Skin of body (tissue), 2 donors: ENCODE results near the gene DLGAP4. TPM values are rescaled to one million over a fixed set of nuclear protein-coding genes. Genes with fewer than 3 reads are reported as not detected.

Experiments used
- DNase-seq: peaks from one replicate; lab custom pipeline; 2025; lab: John Stamatoyannopoulos, UW
- total RNA-seq: library from RNA; depleted of rRNA; stranded (reverse); fragments of >200 nt; gene quantifications from one replicate; pipeline ENCODE4 v1.2.3, GENCODE V29; 2014

The DLGAP4 gene
- total RNA-seq, 1 donor from 2014 or later: 22.3 TPM

DNA sequence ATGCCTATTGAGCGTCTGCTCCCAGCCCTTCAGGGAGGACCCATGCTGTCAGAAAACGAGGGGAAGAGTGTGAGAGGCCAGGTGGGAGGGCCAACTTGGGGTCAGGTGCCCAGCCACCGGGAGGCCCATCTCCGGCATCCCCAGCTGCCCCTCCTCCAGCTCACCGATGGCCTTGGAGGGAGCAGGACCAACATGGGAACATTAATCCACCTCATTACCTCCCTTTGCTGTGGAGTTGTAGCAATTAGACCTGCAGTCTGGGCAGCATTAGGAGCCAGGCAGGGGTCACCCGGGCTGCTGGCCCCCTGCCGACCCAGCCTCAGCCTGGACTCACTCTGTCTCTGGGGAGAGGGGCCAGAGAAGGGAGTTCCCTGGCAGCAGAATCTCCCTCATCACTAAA, 25.1 kb downstream of the DLGAP4 start:
- no peak for DNase-seq

DNA sequence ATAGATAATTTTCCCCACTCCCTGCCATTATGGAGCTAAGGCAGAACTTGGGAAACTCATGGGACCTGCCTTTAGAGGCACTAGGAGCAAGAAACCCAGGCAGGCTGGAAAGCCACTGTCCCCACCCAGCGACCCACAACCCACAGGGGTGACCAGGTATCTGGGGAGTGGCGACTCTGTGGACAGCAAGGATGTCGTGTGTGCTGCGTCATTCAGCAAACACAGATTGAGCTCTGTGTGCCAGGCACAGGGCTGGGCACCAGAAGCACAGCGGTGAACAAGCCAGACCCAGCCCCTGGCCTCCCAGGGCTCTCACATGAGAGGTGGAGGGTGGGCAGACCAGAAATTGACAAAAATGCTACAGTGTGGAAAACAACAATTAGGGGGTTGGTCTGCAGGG, 27.7 kb downstream of the DLGAP4 start:
- DNase-seq: no peak

DNA sequence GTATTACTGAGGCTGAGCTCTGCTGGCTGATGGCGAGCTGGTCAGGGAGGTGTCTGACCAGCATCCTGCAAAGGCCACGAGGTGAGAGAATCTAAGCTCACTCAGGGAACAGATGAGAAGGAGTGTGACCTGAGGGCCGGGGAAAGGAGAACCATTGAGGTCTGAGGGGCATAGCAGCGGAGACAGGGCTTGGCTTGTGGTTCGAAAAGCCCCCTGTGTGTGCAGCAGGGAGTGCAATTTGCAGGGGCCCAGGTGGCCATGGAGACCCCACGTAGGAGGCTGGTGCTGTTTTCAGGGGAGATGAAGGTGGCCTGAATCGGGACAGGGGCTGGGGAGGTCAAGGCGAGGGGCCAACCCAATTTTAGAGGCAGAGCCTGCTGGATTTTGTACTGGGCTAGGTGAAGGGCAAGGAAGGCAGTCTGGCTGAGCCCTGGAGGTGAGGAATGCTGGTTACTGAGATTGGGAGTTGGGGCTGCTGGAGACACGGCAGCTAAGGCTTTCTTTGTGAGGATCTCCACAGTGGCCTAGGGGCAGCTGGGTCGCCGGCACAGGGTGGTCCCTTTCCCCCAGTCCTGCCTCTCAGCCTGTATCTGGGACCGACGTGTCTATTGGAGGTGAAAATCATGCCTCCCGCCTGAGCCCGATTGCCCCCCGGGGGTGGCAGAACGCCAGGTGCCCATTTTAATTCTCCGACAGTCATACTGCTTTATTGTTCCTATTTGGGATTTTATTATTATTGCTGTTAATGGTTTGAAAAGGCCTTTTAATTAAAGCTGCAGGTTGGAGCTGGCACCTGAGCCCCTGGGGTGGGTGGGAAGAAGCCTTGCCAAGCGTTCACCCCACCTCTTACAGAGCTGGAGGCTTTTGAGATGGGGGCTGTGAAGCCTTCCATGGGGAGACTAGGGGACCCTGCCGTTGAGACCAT, 28.4 kb downstream of the DLGAP4 start:
- no peak for DNase-seq

DNA sequence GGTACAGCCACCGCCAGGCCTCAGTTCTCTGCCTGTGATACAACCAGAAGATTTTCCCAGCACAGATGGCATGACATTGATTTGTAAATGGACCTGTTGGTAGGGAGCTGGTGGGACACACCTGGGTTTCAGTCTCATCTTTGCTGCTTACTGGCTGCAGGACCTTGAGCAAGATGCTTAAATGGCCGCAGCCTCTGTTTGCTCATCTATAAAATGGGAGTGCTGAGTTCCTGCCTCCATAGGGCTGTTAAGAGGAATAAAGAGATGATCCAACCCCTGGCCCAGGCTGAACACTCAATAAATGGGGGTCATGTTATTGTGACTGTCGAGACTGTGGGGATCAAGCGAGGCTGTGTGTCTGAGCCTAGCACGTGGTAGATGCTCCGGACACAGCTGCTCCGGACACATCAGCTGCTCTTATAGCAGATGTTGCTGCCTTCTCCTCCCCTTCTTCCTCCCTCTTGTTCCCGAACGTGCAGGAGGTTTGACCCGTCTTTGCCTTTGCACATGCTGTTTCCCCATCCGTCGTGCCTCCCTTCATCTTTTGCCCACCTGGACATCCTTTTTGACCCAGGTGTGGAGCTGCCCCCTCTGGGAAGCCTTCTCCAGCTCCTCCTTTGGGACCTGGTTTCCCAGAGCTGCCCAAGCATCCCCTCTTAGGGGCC, 29.2 kb downstream of the DLGAP4 start:
- no peak for DNase-seq

DNA sequence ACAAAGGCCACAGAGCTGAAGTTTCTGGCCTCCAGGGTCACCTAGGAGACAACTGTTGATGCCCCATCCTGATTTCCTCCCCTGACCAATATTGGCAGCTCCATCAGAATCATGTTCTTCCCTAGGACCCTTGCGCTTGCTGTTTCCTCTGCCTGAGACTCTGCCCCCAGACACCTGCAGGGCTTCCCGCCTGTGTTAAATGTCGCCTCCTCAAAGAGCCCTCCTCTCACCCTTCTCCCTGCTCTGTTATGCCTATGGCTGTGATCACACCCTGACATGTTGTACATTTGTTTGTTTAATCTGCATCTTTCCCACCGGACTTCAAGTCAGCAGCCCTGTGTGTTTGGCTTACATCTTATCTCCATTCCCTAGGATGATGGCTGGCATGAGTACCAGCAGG, 30.1 kb downstream of the DLGAP4 start:
- DNase-seq: no peak

DNA sequence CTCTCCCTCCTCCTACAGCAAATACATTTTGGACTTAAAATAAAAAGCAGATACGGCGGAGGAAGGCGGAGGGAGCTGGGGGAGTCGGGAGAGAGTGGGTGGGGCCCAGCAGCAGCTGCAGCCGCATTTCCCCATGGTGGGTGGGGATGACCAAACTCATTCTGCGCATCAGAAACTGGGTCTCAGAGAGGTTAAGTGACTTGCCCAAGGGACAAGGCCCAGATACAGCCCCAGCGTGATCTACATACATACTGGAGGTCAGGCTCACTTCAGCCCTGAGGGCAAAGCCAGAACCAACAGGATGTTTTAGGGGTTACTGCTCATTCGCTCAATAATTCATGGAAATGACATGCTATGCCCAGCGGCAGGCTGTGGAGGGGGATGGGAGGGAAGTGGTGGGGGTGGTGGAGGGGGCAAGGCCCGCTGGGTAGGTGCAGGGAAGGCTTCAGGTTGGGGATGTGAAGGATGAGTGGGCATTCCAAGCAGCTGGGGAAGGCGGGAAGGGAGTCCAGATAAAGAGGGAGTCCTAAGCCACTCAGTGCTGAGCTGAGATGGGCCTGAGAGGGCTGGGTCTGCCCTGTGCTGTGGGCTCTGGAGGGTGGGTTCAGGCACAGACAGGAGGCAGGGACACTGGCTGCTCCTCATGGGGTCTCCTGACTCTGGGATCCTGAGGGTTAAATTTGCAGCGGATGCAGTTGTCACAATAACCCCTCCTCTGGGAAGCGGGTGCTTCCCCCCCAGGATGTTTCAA, 31.0 kb downstream of the DLGAP4 start:
- DNase-seq: no peak

DNA sequence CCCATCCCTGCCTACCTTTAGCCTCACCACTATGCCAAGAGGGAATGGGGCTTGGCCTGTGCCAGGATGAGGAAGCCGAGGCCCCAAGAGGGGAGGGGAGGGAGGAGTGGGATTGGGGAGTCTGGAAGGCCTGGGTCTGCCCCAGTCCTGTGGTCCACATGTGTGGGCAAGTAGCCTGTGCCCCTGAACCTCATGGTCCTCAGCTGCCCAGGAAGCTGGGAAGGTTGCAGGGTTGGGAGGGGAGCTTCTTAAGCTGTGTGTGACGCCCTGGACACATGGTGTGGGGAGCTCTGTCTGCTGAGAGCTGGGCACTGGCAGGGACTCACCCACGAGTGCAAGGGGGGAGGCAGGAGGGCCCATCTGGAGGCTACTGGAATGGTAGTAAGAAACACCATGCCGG, 31.7 kb downstream of the DLGAP4 start:
- DNase-seq: no peak

DNA sequence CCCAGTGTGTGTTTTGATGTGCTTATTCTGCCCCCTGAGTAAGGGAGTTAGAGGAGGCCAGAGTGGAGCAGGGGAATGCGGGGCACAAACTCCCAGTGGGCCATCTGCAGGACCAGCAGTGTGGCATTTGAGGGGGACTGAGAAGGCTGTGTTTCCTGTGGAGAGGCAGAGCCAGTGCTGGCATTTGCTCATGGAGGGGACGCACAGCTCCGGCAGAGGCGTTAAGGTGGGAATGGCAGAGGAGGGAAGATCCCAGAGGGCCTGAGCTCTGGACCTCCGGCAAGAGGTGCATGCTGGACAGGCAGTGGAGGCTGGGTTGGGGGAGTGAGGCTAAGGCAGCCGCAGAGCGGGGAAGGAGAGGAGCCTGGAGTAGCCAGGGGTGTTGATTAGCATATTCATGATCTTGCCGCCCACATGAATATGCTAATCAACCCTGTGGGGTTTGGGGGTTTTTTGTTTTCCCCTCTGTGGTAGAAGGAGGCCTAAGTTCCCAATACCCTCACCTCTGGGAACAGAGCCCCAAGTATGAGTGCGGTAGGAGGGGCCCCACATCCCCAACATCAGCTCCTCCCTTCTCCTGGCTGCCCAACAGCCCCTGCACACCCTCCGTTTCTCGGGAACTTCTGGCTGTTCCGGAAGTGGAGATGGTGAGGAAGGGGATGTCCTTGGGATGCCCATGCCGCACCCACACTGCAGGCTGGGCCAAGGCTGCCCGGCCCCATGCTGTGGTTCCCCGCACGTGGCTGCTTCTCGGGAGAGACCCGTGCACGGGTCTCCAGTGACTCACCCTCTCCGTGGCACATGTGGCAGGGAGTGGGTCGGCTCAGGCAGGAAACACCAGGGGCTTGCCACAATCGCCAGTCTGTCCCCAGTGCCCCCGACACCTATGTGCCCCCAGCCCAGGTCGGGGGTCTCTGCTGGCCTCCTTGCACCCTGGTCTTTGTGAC, 33.8 kb downstream of the DLGAP4 start:
- no peak for DNase-seq

DNA sequence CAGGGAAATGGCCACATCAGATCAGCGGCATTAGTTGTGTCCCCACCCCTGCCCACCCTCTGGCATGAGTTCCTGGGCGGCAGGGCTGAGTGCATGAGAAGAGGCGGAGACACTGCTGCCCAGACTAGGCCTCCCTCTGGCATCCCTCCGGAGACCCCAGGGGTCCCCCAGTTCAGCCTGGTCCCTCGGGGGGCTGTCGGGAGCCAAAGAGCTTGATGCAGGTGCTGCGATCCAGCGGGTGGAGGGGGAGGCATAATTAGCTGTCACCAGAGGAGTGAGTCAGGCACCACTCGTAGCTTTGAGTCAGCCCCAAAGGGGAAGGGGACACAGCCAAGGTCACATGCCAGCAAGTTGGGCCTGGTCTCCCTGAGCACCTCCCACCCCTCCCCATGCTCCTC, 34.5 kb downstream of the DLGAP4 start:
- DNase-seq: no peak

DNA sequence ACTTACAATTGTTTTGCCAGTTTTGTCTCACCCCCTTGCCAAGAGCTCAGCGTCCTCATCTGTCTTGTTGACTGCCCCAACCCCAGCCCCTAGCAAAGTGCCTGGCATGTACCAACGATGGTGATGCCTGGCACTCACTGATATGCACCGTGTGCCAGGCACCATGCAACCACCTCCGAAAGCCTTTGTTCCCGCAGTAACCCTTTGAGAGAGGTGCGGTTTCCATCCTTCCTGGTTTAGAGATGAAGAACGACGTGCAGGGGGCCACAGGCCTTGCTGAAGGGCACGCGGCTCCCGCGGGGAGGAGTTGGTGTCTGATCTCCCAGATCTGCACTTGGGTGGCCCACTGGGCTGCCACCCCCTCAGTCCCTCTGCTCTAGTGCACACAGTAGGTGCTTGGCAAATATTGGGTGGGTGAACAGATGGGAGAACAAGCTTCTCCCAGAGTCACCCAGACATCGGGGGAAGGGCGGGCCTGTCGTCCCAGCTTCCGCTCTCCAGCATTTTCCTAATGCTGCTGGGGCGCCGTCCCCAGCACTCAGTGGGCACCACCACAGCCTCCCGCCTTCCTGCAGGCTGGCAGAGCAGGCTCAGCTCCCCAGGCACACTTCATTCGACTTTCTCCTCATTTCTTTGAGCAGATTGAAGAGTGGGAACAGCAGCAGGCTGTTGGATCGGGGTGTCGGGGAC, 35.3 kb downstream of the DLGAP4 start:
- no peak for DNase-seq

DNA sequence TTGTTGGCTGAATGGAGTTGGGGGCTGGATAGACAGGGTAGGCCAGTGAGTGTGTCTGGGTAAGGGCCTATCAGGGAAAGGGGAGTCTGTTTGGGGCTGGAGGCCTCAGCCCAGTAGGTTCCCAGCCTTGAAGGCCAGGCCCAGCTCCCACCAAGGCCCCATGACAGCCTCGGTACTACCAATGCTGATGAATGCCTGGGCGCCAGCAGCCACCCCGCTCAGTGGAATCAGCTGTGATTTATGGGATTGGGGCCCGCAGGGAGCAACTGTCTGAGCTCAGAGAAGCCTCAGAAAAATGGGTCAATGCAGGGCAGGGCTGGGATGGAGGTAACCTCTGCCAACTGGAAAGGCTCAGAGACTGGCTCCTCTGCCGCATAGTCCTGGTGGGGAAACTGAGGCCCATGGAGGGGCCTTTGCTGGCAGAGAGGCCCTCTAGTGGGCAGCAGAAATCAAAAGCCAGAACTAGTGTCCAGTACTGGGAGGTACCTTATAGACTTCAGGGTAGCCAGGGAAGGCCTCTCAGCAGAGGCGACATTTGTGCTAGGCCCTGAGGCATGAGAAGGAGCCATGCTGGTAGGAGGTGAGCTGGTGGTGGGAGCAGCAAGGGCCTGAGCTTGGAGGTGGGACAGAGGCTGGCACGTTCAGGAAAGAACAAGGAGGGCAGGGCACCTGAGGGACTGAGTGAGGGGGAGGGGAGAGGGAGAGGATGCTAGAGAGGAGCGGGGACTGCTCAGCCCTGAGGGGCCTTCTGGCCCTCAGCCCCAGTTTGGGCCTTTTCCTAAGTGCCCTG, 36.4 kb downstream of the DLGAP4 start:
- no peak for DNase-seq

DNA sequence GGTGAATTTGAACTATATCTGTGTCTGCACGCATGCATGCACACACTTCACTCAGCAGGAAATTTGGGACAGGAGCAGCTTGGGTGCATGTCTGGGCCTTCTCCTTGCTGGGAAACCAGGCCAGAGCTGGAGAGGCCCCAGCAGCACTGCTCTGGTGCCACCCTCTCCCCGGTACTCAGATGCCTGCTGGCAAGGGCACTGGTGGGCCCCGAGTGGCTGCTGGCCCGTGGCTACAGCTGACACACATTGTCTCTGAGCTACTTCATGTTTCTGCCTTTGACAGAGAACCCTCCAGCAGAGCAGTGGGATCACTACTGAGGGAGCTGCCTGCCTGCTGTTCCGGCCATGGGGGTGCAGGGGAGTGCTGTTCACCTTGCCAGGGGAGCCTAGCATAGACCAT, 37.5 kb downstream of the DLGAP4 start:
- no peak for DNase-seq

DNA sequence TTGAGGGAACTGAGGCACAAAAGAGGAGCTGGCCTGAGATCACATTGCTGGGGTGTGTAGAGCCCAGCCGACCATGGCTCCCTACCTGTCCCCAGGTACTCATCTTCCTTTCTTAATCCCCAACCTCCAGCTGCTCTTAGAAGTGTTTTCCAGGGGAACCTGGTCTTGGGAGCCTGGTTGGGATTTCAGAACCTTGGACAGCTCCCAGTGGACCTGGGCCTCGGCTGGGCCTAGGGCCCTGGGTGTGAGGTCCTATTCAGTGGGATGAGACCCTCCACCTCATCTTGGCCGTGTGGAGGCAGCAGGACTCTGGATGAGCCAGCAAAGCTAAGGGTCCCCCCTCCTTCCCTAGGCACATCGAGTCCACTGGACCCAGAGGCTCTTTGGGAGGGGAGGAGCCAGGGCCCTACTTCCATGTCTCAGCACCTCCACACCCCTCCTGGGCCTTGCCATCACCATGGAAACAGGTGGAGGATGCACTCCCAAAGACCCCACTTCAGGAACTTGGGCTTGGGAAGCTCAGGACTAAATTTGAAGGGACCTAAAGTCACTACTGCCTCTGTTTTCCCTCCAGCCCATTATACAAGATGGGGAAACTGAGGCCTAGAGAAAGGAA, 38.5 kb downstream of the DLGAP4 start:
- peak; percentile 2 for DNase-seq

DNA sequence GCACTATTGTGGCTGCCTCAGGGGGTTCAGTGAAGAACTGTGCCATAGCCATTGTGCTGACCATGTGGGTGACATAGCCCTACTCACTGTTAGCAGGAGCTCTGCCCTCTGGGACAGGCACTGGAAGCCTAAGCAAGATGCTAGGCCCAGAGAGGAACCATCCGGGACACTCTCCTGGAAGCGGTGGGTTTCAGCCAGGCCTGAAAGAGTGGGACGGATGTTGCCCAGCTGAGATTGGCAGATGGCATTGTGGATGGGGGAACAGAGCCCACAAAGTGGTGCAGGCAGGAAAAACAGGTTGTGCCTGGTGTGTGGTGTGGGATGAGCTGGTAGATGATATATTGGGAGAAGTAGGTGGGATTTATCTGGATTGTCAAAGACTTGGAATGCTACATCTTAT, 40.1 kb downstream of the DLGAP4 start:
- no peak for DNase-seq

DNA sequence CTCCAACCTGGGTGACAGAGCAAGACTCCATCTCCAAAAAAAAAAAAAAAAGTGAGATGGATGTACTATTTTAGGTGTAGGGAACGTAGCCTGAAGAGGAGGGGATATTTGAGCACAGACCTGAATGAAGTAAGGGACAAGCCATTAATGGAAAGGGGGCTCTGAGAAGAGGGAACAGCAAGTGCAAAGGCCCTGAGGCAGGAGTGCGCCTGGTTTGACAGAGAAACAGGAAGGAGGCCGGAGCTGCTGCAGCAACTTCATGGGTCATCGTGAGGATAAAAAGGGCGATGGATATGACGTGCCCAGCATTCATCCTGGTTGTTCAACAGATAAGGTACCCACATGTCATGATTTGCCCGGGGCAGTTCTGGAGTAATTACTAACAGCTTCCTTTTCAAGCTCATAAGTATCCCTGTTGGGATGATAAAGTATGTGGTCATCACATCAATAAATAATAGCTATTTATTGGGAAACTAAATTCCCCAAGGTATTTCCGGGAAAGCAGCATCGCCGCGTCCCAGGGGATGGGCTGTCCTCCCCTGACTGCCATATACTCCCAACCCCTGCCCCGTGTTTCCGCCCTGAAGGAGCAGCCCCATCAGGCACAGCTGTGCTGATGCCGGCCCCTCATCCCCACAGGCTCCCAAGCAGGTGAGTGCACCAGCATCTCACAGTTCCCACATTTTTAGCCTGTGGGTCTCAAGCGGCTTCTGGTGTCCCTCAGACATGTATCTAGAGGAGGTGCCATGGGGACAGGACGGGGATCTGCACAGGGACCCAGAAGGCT, 43.4 kb downstream of the DLGAP4 start:
- no peak for DNase-seq

DNA sequence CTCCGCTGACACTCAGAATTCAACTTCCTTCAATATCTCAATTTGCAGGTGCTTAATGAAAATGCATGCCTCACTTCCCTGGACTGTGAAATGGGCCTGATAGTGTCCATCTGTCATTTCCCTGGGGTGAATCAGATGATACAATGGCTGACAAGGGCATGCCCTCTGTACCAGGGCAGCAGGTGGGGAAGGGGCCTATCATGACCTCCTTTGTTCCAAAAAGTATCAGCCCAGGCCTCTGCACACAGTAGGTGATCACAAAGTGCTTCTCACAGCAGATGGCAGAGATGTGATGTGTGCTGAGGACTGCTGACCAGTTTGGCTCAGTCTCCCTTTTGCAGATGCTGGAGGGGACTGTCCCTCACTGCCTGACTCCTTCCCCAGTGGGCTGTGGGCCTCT, 44.3 kb downstream of the DLGAP4 start:
- DNase-seq: no peak

DNA sequence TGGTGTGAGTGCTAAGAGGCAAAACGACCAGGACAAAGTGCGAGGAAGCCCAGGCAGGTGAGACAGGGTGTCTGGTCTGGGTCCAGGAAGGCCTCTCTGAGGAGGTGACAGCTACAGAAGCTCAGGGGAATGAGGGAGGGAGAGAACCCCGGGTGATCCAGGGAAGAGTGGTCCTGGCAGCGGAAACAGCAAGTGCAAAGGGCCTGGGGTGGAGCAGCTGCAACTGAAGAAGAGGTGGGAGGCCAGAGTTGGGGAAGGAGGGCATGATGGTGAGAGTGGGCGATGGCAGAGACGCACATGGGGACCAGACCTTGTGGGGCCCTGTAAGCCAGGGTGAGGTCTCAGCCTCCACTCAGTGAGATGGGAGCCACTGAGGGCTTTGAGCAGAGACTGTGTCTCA, 45.8 kb downstream of the DLGAP4 start:
- DNase-seq: no peak

DNA sequence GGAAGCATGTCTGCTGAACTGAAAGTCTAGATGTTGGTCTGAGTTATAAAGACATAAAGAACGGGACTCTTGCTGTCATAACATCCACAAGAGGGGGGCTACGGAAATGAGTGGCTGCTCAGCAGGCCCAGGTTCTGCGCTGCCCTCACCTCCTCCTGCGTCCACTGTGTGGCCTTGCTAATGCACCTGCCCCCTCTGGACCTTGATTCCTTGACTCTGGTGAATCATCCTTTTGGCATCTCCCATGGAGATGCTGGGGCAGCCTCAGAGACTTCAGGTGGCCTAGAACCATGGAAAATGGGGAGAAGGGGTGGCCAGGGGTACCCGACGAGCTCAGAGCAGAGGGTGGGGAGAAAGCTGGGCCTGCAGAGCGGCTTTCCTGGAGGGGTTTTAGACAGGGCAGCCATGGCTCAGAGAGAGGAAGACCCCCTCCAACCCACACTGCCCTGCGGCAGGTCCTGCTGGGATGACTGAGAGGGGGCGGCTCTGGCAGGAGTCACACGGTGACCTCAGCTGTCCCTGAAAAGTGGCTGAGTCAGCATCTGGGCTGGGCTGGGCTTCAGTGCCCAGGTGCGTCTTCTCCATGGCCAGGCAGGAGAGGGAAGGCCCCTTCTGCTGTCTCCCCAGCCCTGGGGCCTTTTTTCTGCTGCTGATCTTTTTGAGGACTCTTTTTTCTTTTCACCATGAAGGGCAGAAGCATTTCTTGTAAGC, 46.9 kb downstream of the DLGAP4 start:
- DNase-seq: no peak
